NK-92 (cell line): ENCODE data around the gene MEF2A.
"Not testable (repeated sequence)": the region's sequence is repeated elsewhere in the genome, so short reads cannot be mapped to it uniquely, and the experiment has no call there.

Experiments used
- DNase-seq: peaks from one replicate; lab custom pipeline; 2025; ENCODE audit not compliant: unreplicated experiment; lab: John Stamatoyannopoulos, UW

The MEF2A gene

DNA sequence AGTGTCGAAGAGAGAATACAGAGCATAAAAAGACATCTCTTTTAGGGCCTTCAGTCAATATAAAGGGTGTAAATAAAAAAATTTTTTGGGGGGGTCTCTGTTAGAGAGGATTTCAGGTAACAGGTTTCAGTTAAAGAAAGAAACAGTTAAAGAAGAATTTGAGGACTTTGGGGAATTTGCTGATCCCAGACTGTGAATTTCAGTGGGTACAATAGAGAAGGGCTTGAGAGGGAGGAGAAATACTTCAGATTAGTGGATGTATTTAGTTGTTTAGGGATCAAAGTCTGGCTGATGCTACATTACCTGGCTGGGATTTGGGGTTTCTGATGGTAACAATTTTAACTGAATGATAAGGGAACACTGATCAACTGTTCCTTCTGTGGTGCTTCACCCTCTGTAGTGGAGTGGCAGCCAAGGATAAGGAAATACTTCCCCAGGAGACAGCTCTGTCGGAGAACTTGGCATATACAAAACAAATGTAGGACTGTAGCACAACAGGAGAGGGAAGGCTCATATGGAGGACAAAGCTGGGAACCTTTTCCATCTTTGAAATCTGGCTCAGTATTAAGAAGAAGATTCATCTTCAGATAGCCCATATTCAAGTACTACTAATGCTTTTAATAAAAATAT is 79.2 kb downstream of the MEF2A start:
- no peak for DNase-seq

DNA sequence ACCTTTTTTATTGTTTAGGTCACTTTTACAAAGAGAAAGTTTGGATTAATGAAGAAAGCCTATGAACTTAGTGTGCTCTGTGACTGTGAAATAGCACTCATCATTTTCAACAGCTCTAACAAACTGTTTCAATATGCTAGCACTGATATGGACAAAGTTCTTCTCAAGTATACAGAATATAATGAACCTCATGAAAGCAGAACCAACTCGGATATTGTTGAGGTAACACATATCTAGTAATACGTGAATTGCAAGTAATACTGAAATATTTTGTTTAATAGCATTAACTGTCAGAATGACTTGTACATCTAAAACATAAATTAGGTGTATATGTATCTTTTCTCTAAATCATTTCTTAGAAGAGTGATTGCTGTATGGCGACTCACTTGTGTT is 79.8 kb downstream of the MEF2A start:
- DNase-seq = no peak

DNA sequence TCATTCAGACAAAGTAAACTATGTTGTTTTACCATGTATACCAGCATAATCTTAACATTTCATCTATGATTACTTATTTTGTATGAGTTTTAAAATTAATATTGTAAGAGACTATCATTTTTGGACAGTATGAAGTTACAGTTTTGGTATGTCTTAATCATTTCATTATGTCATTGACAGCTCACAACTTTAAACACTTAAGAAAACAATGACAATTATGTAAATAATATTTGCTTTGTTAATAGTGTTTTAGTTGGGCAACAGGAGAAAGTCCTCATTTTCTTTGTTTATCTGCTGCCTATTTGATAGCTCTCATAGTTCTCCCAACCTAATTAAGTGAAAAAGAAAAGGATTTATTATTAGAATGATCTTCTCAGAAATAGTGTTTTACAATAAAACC is 80.2 kb downstream of the MEF2A start:
- DNase-seq = no peak

- DNase-seq = no peak
Measured at GRCh38 chr15:99651023-99651807, 85.4 kb downstream of the MEF2A start.

GRCh38 chr15:99656205-99656604 is 90.4 kb downstream of the MEF2A start:
- DNase-seq = no peak

DNA sequence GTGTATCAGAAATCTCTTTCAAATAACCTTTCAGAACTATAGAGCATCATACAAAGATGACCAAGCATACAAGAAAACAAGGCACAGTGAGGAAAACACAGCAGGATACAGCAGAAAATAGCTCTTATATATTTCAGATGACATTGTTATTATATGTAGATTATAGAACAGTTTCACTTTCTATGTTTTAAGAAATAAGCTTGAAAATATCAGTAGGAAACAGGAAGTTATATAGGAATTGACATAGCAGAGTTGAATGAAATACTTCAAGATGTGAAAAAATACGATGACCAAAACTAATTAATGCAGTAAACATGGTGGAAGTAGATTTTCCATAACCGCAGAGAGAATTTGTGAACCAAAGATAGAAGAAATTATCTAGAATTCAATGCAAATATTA is 92.2 kb downstream of the MEF2A start:
- no peak for DNase-seq

DNA sequence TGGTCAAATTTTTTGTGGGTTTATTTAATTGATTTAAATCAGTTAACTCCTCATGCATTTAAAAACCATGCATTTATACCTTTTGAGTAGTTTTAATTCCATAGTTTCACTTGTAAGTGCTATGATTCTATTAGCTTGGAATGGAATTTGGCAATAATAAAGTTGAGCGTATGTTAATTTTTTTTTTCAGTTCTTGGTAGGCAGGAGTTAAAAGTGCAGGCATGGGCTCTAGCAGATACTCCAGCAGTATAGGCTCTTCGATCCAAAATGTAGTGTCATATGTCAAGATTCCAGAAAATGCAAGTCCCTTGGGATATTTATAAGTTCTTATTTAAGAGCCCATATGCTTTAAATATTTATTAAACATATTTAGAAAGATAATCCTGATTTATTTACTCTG is 97.1 kb downstream of the MEF2A start:
- DNase-seq = no peak

DNA sequence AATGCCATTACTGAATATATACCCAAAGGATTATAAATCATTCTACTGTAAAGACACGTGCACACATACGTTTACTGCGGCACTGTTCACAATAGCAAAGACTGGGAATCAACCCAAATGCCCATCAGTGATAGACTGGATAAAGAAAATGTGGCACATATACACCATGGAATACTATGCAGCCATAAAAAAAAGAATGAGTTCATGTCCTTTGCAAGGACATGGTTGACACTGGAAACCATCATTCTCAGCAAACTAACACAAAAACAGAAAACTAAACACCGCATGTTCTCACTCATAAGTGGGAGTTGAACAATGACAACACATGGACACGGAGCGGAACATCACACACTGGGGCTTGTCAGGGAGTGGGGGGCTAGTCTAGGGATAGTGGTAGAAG is 100.3 kb downstream of the MEF2A start:
- DNase-seq = not testable (repeated sequence)

- no peak for DNase-seq
Measured at GRCh38 chr15:99668533-99669182, 102.9 kb downstream of the MEF2A start.

GRCh38 chr15:99669250-99669649 is 103.5 kb downstream of the MEF2A start:
- DNase-seq = no peak

- no peak for DNase-seq
Measured at GRCh38 chr15:99671926-99672635, 106.3 kb downstream of the MEF2A start.

- no peak for DNase-seq
Measured at GRCh38 chr15:99673111-99673510, 107.3 kb downstream of the MEF2A start.

GRCh38 chr15:99674279-99674678 is 108.5 kb downstream of the MEF2A start:
- no peak for DNase-seq

GRCh38 chr15:99677540-99678134 is 111.9 kb downstream of the MEF2A start:
- DNase-seq = no peak

- DNase-seq = no peak
Measured at GRCh38 chr15:99680276-99680675, 114.5 kb downstream of the MEF2A start.

- DNase-seq = no peak
Measured at GRCh38 chr15:99681990-99682389, 116.2 kb downstream of the MEF2A start.

GRCh38 chr15:99682455-99682854 is 116.7 kb downstream of the MEF2A start:
- DNase-seq = no peak

DNA sequence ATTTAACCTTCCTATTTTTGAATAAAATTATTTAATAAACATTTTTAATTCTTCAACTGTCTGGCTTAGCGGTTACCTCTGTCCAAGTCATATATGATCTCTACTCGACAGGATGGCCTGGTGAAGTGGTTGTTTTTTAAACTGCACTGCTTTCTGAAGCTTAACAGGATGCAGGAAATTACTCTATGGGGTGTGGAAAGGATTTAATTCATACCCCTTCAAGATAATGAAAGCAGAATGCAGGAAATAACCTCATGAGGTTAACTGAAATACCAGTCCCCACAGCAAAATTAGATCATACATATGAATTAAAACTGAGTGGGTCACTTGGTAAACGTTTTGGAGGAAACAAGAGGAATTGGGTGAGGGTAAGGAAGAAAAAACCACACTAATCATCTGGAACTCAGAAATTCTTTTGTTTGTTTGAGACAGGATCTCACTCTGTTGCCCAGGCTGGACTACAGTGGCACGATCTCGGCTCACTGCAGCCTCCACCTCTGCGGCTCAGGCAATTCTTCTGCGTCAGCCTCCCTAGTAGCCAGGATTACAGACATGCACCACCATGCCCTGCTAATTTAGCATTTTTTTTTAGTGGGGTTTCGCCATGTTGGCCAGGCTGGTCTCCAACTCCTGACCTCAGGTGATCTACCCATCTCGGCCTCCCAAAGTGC is 117.4 kb downstream of the MEF2A start:
- no peak for DNase-seq

DNA sequence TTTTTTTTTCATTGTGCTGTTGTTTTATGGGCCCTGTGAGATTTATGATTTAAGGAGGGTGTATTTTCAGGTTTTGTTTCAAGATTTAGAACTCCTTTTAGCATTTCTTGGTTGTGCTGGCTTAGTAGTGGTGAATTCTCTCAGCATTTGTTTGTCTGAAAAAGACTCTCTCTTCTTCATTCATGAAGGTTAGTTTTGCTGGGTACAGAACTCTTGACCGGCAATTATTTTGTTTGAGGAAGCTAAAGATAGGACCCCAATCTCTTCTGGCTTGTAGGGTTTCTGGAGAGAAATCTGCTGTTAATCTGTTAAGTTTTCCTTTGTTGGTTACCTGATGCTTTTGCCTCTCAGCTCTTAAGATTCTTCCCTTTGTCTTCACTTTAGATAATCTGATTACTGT is 120.5 kb downstream of the MEF2A start:
- no peak for DNase-seq

- DNase-seq = no peak
Measured at GRCh38 chr15:99692825-99693224, 127.0 kb downstream of the MEF2A start.

DNA sequence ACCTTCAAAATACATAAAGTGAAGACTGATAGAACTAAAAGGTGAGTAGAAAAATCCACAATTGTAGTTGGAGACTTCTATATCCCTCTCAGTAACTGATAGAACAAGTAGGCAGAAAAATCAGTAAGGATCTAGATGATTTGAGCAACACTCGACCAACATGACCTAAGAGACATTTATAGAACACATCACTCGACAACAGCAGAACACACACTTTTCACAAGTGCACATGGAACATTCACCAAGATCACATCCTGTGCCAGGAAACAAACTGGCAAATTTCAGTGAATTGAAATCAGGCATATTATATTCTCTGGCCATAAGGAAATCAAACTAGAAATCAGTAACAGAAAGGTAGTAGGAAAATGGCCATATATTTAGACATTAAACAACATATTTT is 130.3 kb downstream of the MEF2A start:
- DNase-seq = no peak
